B cell (primary cell): ENCODE data around the gene ATP6V1G2. TPM values are rescaled to one million over a fixed set of nuclear protein-coding genes. Genes with fewer than 3 reads are reported as not detected.

ENCODE experiments used
- ATAC-seq: fragments of 200-7000 bp; cut with Tn5 transposase; one replicate; pipeline ENCODE4 v1.10.0; 2021; ENCODE audit warnings: low read depth, mild to moderate bottlenecking, moderate number of reproducible peaks, moderate library complexity
- CTCF ChIA-PET: fragments of 350-600 bp; sonication (Branson Sonifier 250); formaldehyde crosslinking; loops from one replicate; lab custom pipeline; 2021; ENCODE audit warnings: antibody characterized with exemption, inconsistent platforms; lab: Charles Lee
- POLR2A ChIA-PET: fragments of 350-600 bp; sonication (Branson Sonifier 250); formaldehyde crosslinking; loops from one replicate; lab custom pipeline; 2021; ENCODE audit warnings: antibody characterized with exemption; lab: Charles Lee
- DNase-seq: peaks from one replicate; pipeline ENCODE4 v3.0.0; 2013
- H2AFZ ChIP-seq: 2 replicates; pipeline ENCODE4 v1.6.1; 2012; ENCODE audit warnings: mild to moderate bottlenecking, low read depth, low read length; ENCODE audit not compliant: insufficient read depth, poor library complexity, severe bottlenecking
- H3K27ac ChIP-seq, 2 donors: 1 replicate in 1 of 2; 2 replicates in 1 of 2; pipeline ENCODE4 v1.5.1; 2012 to 2013; ENCODE audit warnings: low read length in 2 of 2, mild to moderate bottlenecking in 2 of 2, moderate library complexity in 1 of 2
- H3K27me3 ChIP-seq, 4 experiments: fragments of 200-600 bp in 1 of 4; sonication (generic) in 1 of 4; replicated peaks in 1 of 4; 1 replicate in 2 of 4; 2 replicates in 2 of 4; pipeline versions ENCODE4 v1.6.1 to v1.7.0; 2013 to 2016; ENCODE audit warnings: low read length in 3 of 4, mild to moderate bottlenecking in 2 of 4, mixed read lengths in 1 of 4, moderate library complexity in 1 of 4; ENCODE audit not compliant: insufficient read depth in 4 of 4, control insufficient read depth in 3 of 4; ENCODE audit errors: control extremely low read depth in 1 of 4
- H3K36me3 ChIP-seq, 2 experiments: replicated peaks in 1 of 2; 1 replicate in 1 of 2; 2 replicates in 1 of 2; pipeline versions ENCODE4 v1.6.1 to v1.7.1; 2013; ENCODE audit warnings: low read length in 1 of 2; ENCODE audit not compliant: insufficient read depth in 2 of 2, control insufficient read depth in 1 of 2; ENCODE audit errors: control extremely low read depth in 1 of 2, extremely low read depth in 1 of 2
- H3K4me1 ChIP-seq, 2 donors: fragments of 200-600 bp in 1 of 2; sonication (generic) in 1 of 2; 1 replicate in 1 of 2; 2 replicates in 1 of 2; pipeline versions ENCODE4 v1.5.1 to v1.6.1; 2013 to 2017; ENCODE audit warnings: low read length in 2 of 2; ENCODE audit not compliant: control insufficient read depth in 2 of 2, insufficient read depth in 2 of 2
- H3K4me2 ChIP-seq: replicated peaks from 2 replicates; pipeline ENCODE3; 2012; ENCODE audit warnings: mild to moderate bottlenecking, low read depth, low read length; ENCODE audit not compliant: poor library complexity, severe bottlenecking
- H3K4me3 ChIP-seq, 5 experiments: fragments of 200-600 bp in 1 of 5; sonication (generic) in 1 of 5; 1 replicate in 3 of 5; 2 replicates in 2 of 5; pipeline versions ENCODE4 v1.5.1 to v1.7.0; 2011 to 2016; ENCODE audit warnings: low read length in 4 of 5, mild to moderate bottlenecking in 4 of 5, low read depth in 2 of 5, control low read depth in 1 of 5, moderate library complexity in 1 of 5; ENCODE audit not compliant: insufficient read depth in 1 of 5; ENCODE audit errors: control extremely low read depth in 1 of 5, extremely low read depth in 1 of 5
- H3K79me2 ChIP-seq: fragments of 200-600 bp; sonication (generic); one replicate; pipeline ENCODE4 v1.6.0; 2016; ENCODE audit warnings: low read length; ENCODE audit not compliant: control insufficient read depth, insufficient read depth
- H3K9ac ChIP-seq: fragments of 200-600 bp; sonication (generic); 2 replicates; pipeline ENCODE4 v1.6.1; 2017; ENCODE audit warnings: mild to moderate bottlenecking, low read length, moderate library complexity
- H3K9me3 ChIP-seq, 3 donors: one replicate each; pipeline versions ENCODE4 v1.6.1 to v1.7.1; 2013; ENCODE audit warnings: low read length in 2 of 3; ENCODE audit not compliant: control insufficient read depth in 2 of 3, insufficient read depth in 1 of 3; ENCODE audit errors: control extremely low read depth in 1 of 3
- H4K20me1 ChIP-seq: 2 replicates; pipeline ENCODE4 v1.6.0; 2012; ENCODE audit warnings: mild to moderate bottlenecking, low read length; ENCODE audit not compliant: insufficient read depth, control insufficient read depth, poor library complexity, severe bottlenecking
- H3K27ac Mint-ChIP-seq: one replicate; pipeline ENCODE4 v1.8.0; 2021; ENCODE audit warnings: mixed read lengths
- H3K27me3 Mint-ChIP-seq: one replicate; pipeline ENCODE4 v1.8.0; 2021; ENCODE audit warnings: mixed read lengths
- H3K4me1 Mint-ChIP-seq: one replicate; pipeline ENCODE4 v1.8.0; 2021; ENCODE audit warnings: mixed read lengths
- H3K4me3 Mint-ChIP-seq: one replicate; pipeline ENCODE4 v1.8.0; 2021; ENCODE audit warnings: mixed read lengths
- H3K9me3 Mint-ChIP-seq: one replicate; pipeline ENCODE4 v1.8.0; 2022; ENCODE audit warnings: mixed read lengths; ENCODE audit not compliant: insufficient read depth
- EZH2 ChIP-seq: IDR thresholded peaks from 2 replicates; pipeline ENCODE4 v1.6.1; 2012; ENCODE audit warnings: borderline replicate concordance, low read depth, mild to moderate bottlenecking, moderate library complexity, low read length; ENCODE audit not compliant: insufficient read depth, poor library complexity, severe bottlenecking
- WGBS: methylation state at CpG from one replicate; pipeline ENCODE4 v1.1.5; 2013; ENCODE audit warnings: missing lambda C conversion rate; ENCODE audit not compliant: insufficient coverage; 5-methylcytosine and 5-hydroxymethylcytosine counted together
- intact Hi-C: fragments of 100-400 bp; cut with micrococcal nuclease; formaldehyde crosslinking; loops from one replicate; pipeline ENCODE4 v1.10.0; 2022
- polyA plus RNA-seq: library from polyadenylated mRNA; depleted of rRNA; stranded (reverse); fragments of >200 nt; gene quantifications from 2 replicates; pipeline ENCODE4 v1.2.3, GENCODE V29; 2012
- total RNA-seq, 2 donors: library from RNA; stranded (reverse); fragments of 120-200 nt in 1 of 2; gene quantifications; 1 replicate in 1 of 2; 2 replicates in 1 of 2; pipeline versions ENCODE4 v1.2.3 to v1.2.4, GENCODE V29; 2013 to 2022
- TF ChIP-seq, protein P1 (sequence below): fragments of 200-600 bp; IDR thresholded peaks from one replicate; pipeline ENCODE4 v1.8.0; 2022; ENCODE audit warnings: antibody characterized with exemption, mild to moderate bottlenecking

ATP6V1G2 gene
- total and polyA plus RNA-seq, 2 donors (not counting 1 experiment from before 2014, with no cell fraction given), result 3.3 to 4.5 TPM

DNA sequence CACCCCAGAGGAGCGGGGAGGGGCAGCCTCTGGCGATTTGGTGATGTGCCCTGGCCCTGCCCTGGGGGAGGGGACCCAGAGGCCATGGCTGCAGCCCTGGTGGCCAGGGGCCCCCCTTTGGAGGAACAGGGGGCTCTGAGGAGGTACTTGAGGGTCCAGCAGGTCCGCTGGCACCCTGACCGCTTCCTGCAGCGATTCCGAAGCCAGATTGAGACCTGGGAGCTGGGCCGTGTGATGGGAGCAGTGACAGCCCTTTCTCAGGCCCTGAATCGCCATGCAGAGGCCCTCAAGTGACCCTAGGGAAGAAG is 11.9 kb upstream of the ATP6V1G2 start:
- peak overlapping the region; percentile 92 for H3K4me2 ChIP-seq
- peak overlapping the region; percentile 94 for H3K27ac Mint-ChIP-seq

More for the DNA sequence above, 11.9 kb upstream of the ATP6V1G2 start:
- Mint-ChIP-seq H3K9me3 (no peaks in the 10 kb centered on the region), H3K4me3 (peak overlapping the region; percentile 92), H3K4me1 (peaks cover 77% of the 10 kb centered on the region), H3K27me3 (no peaks in the 10 kb centered on the region)
- Histone ChIP-seq H3K36me3 (peaks cover 0 to 3% of the 10 kb centered on the region in 2 experiments), H3K4me1 (peaks cover 74 to 75% of the 10 kb centered on the region in 2 donors), H3K9ac (peak overlapping the region; percentile 54), H3K4me3 (peak overlapping the region in 4 of 5 experiments; percentile 32 to 61 (median 42)), H3K79me2 (peaks cover 55% of the 10 kb centered on the region), H3K27ac (peak overlapping the region; percentile 80 to 87), H3K9me3 (no peaks in the 10 kb centered on the region), H2AFZ (no peak overlapping the region), H4K20me1 (peaks cover 20% of the 10 kb centered on the region), H3K27me3 (no peaks in the 10 kb centered on the region)
- TF ChIP-seq EZH2, result no peak
- TF ChIP-seq, protein P1, sequence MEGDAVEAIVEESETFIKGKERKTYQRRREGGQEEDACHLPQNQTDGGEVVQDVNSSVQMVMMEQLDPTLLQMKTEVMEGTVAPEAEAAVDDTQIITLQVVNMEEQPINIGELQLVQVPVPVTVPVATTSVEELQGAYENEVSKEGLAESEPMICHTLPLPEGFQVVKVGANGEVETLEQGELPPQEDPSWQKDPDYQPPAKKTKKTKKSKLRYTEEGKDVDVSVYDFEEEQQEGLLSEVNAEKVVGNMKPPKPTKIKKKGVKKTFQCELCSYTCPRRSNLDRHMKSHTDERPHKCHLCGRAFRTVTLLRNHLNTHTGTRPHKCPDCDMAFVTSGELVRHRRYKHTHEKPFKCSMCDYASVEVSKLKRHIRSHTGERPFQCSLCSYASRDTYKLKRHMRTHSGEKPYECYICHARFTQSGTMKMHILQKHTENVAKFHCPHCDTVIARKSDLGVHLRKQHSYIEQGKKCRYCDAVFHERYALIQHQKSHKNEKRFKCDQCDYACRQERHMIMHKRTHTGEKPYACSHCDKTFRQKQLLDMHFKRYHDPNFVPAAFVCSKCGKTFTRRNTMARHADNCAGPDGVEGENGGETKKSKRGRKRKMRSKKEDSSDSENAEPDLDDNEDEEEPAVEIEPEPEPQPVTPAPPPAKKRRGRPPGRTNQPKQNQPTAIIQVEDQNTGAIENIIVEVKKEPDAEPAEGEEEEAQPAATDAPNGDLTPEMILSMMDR, result no peak
- intact Hi-C loops, result loop anchor here (2.0 kb wide), 1 partner anchor 23 kb away; no protein-coding TSS in a partner anchor
- ChIA-PET CTCF (interaction anchor here (1.2 to 29.4 kb wide), 4 partner anchors 8 to 169 kb away, joined by 4 to 2241 read pairs (median 28); partner anchors contain the start of genes LST1, LTB, NCR3 and TNF), POLR2A (interaction anchor here (0.6 to 42.6 kb wide), 4 partner anchors 16 to 1515 kb away, joined by 3 to 1450 read pairs (median 4); partner anchors contain the start of genes DDX39B, HLA-DPA1, LST1 and LTA)
- DNase-seq (no peak), ATAC-seq (no peak)
- WGBS, result 44% methylated on average over 8 of the region's 8 CpGs
